DOHH2 (cell line): Measurements from ENCODE around the gene PALM2AKAP2.

Experiments used
- H3F3A ChIP-seq: fragments of 200-600 bp; sonication (generic), shearing (Covaris generic); 2 replicates; pipeline ENCODE4 v1.6.0; 2016; ENCODE audit warnings: antibody characterized with exemption, mild to moderate bottlenecking; ENCODE audit not compliant: control insufficient read depth, insufficient read depth
- H3K27ac ChIP-seq: fragments of 200-600 bp; sonication (generic); 2 replicates; pipeline ENCODE4 v1.5.1; 2014; ENCODE audit warnings: low read depth, mild to moderate bottlenecking, low read length, moderate library complexity
- H3K27me3 ChIP-seq: fragments of 200-600 bp; sonication (generic); 2 replicates; pipeline ENCODE4 v1.6.1; 2014; ENCODE audit warnings: mild to moderate bottlenecking, low read length, mixed read lengths; ENCODE audit not compliant: control insufficient read depth
- H3K36me3 ChIP-seq: fragments of 200-600 bp; sonication (generic); 2 replicates; pipeline ENCODE4 v1.6.1; 2014; ENCODE audit warnings: mild to moderate bottlenecking, low read length, moderate library complexity, mixed read lengths; ENCODE audit not compliant: control insufficient read depth
- H3K4me1 ChIP-seq: fragments of 200-600 bp; sonication (generic); 2 replicates; pipeline ENCODE4 v1.6.1; 2014; ENCODE audit warnings: mild to moderate bottlenecking, low read length, mixed read lengths; ENCODE audit not compliant: control insufficient read depth
- H3K4me2 ChIP-seq: fragments of 200-600 bp; sonication (generic); 2 replicates; pipeline ENCODE4 v1.6.0; 2014; ENCODE audit warnings: mild to moderate bottlenecking, low read length, moderate library complexity
- H3K4me3 ChIP-seq: fragments of 200-600 bp; sonication (generic); 2 replicates; pipeline ENCODE4 v1.5.1; 2014; ENCODE audit warnings: mild to moderate bottlenecking, low read length, mixed read lengths
- H3K79me2 ChIP-seq: fragments of 200-600 bp; sonication (generic); 2 replicates; pipeline ENCODE4 v1.6.1; 2014; ENCODE audit warnings: mild to moderate bottlenecking, low read length, mixed read lengths; ENCODE audit not compliant: control insufficient read depth
- H3K9me2 ChIP-seq: fragments of 200-600 bp; sonication (generic); replicated peaks from 2 replicates; pipeline ENCODE4 v1.6.1; 2014; ENCODE audit warnings: mild to moderate bottlenecking, low read length, mixed read lengths; ENCODE audit not compliant: control insufficient read depth
- H3K9me3 ChIP-seq: fragments of 200-600 bp; sonication (generic); 2 replicates; pipeline ENCODE4 v1.6.1; 2014; ENCODE audit warnings: antibody characterized with exemption, low read length, mixed read lengths; ENCODE audit not compliant: control insufficient read depth, insufficient read depth
- H4K20me1 ChIP-seq: fragments of 200-600 bp; sonication (generic); 2 replicates; pipeline ENCODE4 v1.6.0; 2014; ENCODE audit warnings: low read depth, mild to moderate bottlenecking, antibody characterized with exemption, low read length, moderate library complexity; ENCODE audit not compliant: control insufficient read depth, insufficient read depth
- EZH2phosphoT487 ChIP-seq: fragments of 200-600 bp; sonication (generic); IDR thresholded peaks from 2 replicates; pipeline ENCODE4 v1.6.1; 2017; ENCODE audit warnings: borderline replicate concordance, mild to moderate bottlenecking, antibody characterized with exemption, low read length, moderate library complexity, mixed read lengths
- TF ChIP-seq, protein P1 (sequence below): fragments of 200-600 bp; sonication (generic); IDR thresholded peaks from one replicate; pipeline ENCODE4 v1.5.1; 2014; ENCODE audit warnings: antibody characterized with exemption, mild to moderate bottlenecking, low read depth, low read length; ENCODE audit not compliant: poor library complexity, severe bottlenecking

The PALM2AKAP2 gene

DNA sequence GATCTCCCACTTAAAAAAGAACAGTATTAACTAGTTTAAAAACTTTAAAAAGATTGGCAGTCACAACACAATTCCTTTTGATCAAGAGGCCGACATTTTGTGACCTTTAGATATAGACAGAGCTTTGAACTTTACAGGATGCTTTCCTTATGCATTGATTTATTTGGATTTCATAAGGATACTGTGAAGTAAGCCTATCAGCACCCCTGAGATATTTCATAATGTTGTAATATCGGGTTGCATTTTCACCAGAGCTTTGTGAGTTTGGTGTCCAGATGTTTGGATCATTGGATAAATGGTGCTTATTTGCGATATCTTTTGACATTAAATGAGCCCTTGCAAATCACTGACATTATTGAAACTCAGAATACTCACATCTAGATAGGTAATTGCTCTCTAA is 7.7 kb downstream of the PALM2AKAP2 start:
- H4K20me1 ChIP-seq = no peaks in the 10 kb centered on the region
- no peak for TF ChIP-seq EZH2phosphoT487
- TF ChIP-seq, protein P1, sequence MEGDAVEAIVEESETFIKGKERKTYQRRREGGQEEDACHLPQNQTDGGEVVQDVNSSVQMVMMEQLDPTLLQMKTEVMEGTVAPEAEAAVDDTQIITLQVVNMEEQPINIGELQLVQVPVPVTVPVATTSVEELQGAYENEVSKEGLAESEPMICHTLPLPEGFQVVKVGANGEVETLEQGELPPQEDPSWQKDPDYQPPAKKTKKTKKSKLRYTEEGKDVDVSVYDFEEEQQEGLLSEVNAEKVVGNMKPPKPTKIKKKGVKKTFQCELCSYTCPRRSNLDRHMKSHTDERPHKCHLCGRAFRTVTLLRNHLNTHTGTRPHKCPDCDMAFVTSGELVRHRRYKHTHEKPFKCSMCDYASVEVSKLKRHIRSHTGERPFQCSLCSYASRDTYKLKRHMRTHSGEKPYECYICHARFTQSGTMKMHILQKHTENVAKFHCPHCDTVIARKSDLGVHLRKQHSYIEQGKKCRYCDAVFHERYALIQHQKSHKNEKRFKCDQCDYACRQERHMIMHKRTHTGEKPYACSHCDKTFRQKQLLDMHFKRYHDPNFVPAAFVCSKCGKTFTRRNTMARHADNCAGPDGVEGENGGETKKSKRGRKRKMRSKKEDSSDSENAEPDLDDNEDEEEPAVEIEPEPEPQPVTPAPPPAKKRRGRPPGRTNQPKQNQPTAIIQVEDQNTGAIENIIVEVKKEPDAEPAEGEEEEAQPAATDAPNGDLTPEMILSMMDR = no peak
- no peaks in the 10 kb centered on the region for H3K9me3 ChIP-seq
- H3K4me3 ChIP-seq = no peak overlapping the region
- H3K36me3 ChIP-seq = no peaks in the 10 kb centered on the region
- H3K9me2 ChIP-seq = no peaks in the 10 kb centered on the region
- H3F3A ChIP-seq = no peaks in the 10 kb centered on the region
- H3K4me1 ChIP-seq = no peaks in the 10 kb centered on the region
- no peaks in the 10 kb centered on the region for H3K79me2 ChIP-seq
- H3K27me3 ChIP-seq = no peaks in the 10 kb centered on the region
- no peak overlapping the region for H3K27ac ChIP-seq
- no peak overlapping the region for H3K4me2 ChIP-seq

DNA sequence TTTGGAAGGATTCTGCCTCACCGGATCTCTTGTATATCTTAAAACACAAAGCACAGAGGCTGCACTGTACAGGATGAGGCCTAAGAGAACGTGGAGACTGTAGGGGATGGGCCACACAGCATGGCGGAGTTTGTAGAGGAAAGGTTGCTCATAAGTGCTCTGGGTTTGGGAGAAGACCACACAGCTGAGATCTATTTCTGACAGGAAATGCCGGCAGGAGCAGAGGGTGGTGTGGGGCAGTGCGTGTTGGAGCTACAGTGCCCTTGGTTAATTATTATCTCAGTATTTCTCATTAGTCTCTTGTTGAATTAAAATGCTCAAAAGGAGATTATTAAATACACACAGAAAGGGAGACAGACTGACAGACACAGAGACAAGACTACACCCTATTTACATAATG is 9.6 kb downstream of the PALM2AKAP2 start:
- Histone ChIP-seq H3F3A (no peaks in the 10 kb centered on the region), H3K79me2 (no peaks in the 10 kb centered on the region), H3K9me2 (no peaks in the 10 kb centered on the region), H3K36me3 (no peaks in the 10 kb centered on the region), H3K27ac (no peak overlapping the region), H3K9me3 (no peaks in the 10 kb centered on the region), H3K27me3 (no peaks in the 10 kb centered on the region), H4K20me1 (no peaks in the 10 kb centered on the region), H3K4me3 (no peak overlapping the region), H3K4me1 (no peaks in the 10 kb centered on the region), H3K4me2 (no peak overlapping the region)
- TF ChIP-seq, protein P1 = no peak
- no peak for TF ChIP-seq EZH2phosphoT487

DNA sequence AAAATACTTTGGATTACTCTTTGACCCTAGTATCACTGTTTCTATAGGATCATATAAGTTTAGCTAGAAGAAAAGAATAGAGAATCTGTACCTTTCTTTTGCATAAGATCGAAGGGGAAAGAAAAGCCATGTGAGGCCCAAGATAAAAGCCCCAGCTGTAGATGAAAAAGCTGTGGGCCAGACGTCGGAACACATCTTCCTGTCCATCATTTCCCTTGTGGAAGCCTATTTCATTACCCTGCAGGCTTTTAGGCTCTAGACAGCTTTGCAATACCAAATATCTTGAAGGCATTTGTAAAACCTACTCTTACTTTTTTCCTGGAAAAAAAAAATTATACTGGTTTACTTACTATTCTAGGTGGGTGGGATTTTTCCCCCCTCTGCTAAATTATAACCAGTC is 10.0 kb downstream of the PALM2AKAP2 start:
- H3K27me3 ChIP-seq = no peaks in the 10 kb centered on the region
- H3K36me3 ChIP-seq = no peaks in the 10 kb centered on the region
- H3F3A ChIP-seq = no peaks in the 10 kb centered on the region
- H3K9me3 ChIP-seq = no peaks in the 10 kb centered on the region
- no peaks in the 10 kb centered on the region for H3K9me2 ChIP-seq
- no peaks in the 10 kb centered on the region for H3K4me1 ChIP-seq
- no peak overlapping the region for H3K4me3 ChIP-seq
- H3K27ac ChIP-seq = no peak overlapping the region
- no peak overlapping the region for H3K4me2 ChIP-seq
- H4K20me1 ChIP-seq = no peaks in the 10 kb centered on the region
- TF ChIP-seq, protein P1 = no peak
- TF ChIP-seq EZH2phosphoT487 = no peak
- H3K79me2 ChIP-seq = no peaks in the 10 kb centered on the region
